Stimulated activated CD4-positive, alpha-beta T cell treated with anti-CD3 and anti-CD28 coated beads, Interleukin-15, amount 100 ng/mL, for 48 hours (primary cell): ENCODE measurements around the gene GFOD1.

Experiments used
- DNase-seq, 2 donors: peaks; one replicate each; pipeline ENCODE4 v3.0.0-alpha.2; 2020; ENCODE audit warnings: low read depth in 2 of 2

Gene GFOD1

DNA sequence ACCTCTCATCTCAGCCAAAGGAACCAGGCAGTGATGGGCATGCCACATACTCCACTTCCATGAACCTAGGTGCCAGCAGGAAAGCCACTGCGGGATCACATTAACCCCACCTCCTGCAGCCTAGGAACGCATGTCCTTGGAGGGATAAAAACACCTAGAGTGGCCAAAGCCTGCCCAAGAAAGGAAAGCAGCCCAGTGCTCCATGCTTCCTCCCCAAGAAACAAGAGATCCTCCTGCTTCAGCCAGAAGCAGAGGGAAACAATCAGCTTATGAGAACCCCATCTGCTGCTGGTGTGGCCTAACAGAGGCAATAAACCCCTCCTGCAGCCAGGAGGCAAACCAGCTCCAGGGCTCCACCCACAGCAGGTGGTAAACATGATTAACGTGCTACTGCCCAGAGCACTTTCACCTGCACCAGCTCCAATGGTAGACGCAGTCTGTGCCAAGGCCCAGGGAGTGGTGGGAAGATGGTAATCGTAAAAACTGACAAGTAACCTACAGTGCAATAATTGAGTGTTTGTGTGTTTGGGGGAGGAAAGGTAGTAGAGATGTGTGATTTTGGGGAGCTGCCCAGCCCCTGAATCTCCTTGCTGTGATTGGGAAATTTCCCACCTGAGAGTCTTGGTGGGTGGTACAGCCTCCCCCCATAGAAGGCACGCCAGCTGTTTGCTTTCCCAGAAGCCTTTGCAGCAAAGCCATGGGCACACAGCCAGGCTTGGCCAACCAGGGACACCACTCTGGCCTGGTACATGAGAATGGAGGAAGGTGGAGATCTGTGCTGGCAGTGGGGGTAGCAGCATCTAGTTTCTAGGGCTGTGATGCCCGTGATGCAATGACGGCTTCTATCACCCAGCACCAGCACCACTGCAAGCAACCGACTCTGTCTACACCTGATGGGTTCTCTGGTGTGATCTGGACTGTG, 108.5 kb downstream of the GFOD1 start:
- DNase-seq: no peak

DNA sequence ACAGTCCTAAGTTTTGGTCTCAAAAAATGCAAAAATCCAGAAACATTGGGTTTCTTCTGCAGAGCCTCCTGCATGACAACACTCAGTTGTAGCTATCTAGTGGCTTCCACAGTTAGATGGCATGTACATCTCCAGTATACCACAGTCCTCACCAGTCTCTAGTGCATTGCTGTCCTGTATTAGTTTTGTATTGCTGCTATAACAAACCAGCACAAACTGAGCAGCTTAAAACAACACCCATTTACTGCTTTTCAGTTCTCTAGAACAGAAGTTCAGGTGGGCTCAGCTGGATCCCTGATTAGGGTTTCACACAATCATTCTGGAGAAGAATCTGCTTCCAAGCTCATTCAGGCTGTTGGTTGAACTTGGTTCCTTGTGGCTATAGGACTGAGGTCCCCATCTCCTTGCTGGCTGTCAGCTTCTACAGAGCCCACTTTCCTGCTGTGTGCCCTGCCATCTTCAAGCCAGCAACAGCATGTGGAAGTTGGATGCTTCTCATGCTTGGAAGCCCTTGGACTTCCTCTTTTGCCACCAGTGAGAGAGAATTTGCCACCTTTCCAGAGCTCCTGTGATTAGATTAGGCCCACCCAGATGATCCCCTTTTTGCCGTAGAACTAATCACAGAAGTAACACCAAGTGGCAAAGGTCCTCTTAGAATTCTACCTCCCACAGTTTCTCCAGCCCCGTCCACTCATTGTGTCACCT, 110.2 kb downstream of the GFOD1 start:
- no peak for DNase-seq

DNA sequence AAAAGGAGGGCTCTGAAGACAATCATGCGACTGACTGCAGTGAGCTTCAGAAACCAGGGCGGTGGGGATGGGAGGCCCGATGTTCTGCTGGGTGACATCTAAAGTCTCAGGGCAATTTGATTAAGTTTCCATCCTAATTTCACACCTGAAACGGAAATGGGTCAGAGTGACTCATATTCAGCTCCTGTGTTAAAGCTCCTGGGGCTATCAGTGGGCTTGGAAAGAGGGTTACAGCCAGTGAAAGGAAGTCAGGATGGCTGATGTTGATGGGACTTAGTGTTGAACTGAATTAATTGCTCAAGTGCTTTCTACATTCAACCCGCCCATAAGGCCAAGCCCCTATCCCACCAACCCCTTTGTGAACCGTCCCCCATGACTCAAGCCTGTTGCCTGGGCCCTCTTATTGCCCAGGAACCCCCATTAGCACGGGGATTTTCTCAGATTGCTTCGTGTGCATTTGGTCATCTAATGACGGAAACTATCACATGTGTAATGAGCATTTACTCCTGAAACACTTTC, 112.0 kb downstream of the GFOD1 start:
- DNase-seq: peak; percentile 30 to 33

GRCh38 chr6:13373919-13374318, 113.5 kb downstream of the GFOD1 start:
- DNase-seq: no peak

DNA sequence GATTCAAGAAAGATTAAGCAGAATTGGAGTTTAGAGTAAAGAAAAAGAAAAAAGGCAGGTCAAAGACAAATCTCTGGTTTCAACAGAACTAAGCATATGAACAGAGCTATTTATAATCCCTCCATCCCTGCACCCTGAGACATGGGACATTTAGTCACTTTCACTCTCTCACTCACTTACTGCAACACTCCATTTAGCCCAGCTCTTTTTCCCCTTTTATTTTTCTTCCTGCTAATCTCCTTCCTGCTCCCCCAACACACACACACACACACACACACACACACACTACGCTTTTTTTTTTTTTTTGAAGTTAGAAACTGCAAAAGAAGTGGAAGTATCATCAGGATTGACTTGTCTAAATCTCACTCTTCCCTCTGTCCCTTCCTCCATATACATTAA, 113.9 kb downstream of the GFOD1 start:
- DNase-seq: no peak

DNA sequence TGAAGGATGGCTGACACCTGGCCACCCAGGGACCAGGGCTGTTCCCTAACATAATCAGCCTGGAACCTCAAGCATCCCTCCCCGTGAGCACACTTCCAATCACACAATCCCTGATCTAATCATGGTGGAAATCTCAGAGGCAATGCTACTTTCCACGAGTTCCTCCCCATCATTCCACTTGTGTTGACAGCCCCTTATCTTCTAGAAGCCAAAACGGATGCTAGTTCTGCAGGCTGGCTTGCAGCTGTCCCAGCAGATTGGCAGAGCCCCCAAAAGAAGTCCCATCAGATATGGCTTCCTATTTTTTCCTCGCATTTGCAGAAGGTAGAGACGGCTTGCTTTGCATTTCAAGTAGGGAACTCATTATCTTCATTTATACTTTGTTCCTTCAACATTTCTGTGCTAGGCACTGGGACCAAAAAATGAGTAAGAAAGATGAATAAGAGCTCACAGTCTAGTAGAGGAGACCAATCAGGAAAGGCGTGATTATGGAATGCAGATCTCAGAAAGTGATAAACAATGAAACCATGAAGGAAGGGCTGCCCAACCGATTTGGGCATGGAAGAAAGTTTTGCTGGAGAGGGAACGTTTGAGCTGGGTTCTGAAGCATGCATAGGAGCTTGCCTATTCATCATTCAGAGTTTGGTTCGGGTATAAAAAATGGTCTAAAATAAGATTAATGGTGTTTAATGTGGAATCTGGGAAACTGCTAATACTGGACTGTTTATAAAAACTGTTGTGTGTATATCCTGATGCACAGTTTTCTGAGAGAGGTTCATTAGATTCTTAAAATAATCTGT, 114.5 kb downstream of the GFOD1 start:
- no peak for DNase-seq

DNA sequence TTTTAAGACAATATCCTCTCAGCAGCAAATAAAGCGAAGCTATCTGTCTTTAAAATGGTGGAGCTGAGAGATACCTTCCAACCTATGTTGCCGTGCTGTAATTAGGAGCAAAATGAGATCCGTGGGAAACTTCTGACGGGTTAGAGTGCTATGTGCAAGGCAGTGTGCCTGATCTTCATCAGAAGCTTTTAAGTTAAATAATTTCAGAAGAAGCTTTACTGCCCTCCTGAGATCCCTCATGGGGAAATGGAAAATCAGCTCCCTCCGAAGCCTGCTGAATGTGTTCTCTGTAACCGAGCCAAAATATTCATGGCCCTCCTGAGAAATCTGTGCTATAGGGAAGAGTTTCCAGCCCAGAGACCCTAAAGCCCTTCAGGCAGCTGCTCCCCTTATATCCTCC, 115.3 kb downstream of the GFOD1 start:
- DNase-seq: no peak

GRCh38 chr6:13371421-13372072, 115.9 kb downstream of the GFOD1 start:
- DNase-seq: no peak

GRCh38 chr6:13370623-13371022, 116.8 kb downstream of the GFOD1 start:
- DNase-seq: no peak

- no peak for DNase-seq
Observed at GRCh38 chr6:13369591-13369990, 117.8 kb downstream of the GFOD1 start.

- no peak for DNase-seq
Observed at GRCh38 chr6:13368731-13369115, 118.7 kb downstream of the GFOD1 start.

DNA sequence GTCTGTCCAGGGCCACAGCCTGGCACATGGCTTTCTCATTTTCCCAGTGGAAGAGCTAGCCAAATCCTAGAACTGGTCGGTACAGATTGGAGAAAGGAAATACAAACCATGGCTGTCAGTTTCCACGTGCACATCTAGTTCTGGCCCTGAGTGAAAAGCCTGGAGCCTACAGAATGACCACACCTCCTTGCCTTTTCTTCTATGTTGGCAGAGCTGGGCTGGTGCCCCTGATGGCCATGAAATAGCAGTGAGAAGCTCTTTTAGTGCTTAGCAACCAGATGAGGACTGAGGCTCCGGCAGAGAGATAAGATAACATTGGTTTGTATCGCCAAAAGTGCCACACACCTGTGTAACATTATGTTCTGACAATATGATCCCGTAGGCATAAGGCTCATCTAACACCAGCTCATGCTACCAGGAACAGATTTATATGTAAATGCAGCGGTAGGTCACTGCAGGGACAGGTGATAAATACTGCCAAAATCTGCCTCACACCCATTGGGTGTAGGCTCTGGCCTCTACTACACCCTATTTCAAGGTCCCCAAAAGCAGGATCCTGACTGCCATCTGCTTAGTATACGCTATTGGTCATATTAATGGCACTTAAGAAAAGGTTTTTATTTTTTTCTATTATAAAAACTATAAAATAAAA, 119.2 kb downstream of the GFOD1 start:
- DNase-seq: no peak

DNA sequence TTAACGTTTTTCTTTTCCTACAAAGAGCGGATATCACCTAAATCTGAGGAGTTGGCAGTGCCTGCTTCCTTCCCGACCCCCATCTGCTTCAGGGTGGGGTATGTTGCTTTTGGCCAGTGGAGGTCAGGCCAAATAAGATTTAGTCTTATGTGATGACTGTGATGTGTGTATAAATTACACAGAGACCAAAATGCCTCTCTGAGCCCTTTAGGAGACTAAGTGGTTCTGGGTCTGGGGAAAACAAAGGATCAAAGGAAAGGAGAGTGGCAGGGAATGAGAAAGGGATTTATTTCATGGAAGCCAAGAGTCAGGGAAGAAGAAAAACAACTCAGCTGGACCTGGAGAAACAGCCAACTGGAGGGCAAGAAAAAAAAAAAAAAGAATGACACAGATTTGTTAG, 120.0 kb downstream of the GFOD1 start:
- DNase-seq: no peak

DNA sequence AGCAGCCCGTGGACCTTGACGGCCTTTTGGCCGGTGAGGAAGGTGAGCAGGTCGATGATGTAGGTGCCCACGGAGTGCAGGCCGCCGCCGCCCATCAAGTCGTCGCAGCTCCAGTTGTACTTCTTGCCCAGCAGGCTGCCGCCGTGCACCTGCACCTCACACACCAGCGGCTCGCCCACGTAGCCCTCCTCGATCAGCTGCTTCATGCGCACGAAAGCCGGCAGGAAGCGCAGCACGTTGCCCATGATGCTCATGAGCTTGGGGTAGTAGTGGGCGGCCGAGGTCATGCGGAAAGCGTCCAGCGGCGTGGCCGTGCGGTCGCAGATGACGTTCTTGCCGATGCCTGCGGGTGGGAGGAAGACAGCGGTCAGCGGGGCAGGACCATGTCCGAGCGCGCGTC, 122.1 kb downstream of the GFOD1 start:
- DNase-seq: no peak

GRCh38 chr6:13364842-13365241, 122.6 kb downstream of the GFOD1 start:
- DNase-seq: no peak

DNA sequence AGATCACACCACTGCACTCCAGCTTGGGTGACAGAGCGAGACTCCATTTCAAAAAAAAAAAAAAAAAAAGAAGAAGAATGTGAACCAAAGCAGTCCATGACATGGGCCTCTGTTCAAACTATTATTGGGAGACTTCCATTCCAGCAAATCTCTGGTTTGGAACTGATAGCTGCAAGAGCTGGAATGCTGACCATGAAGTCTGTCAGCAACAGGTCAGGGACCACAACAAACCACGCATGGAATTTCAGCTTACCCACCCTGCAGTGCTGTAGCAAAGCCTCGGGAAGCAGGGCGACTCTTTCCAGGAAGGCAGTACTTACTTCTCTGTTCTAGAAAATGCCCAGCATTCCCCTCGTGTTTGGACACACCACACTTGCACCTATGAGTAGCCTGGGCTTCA, 125.0 kb downstream of the GFOD1 start:
- no peak for DNase-seq

GRCh38 chr6:13360671-13361540, 126.5 kb downstream of the GFOD1 start:
- DNase-seq: no peak

DNA sequence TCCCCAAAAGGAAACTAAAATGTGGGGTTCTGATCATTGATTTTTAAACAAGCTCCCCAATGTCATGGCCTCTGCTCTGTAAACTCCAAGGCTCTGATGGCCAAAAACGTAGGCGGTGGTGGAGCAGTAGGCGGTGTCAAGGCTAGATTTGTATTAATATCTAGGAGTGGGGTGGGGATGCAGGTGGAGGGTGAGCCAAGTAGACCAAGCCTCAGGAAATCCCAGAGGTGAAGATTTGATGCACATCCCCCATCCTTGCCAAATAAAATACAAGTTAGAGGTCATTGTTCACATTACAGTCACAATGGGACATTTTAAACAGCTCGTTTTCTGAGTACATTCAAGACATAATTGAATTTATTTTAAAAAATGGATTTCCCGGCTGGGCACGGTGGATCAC, 128.1 kb downstream of the GFOD1 start:
- DNase-seq: no peak

DNA sequence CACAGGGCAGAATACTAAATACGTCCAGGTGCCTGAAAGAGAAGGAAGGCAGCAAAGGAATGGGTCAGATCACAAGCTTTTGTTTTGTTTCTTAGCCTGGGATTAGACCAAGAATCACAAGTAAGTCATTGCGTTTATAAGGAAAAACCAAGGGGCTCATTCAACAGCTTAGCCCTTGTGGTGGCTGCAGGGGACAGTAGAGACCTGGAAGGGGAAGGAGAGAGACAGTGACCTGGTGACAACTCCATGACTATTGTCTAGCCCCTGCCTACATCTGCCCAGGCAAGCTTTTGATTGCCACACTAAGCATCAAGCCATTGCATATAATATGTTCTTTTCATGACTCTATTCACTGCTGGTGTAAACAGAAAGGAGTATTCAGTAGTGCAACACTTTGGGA, 128.9 kb downstream of the GFOD1 start:
- no peak for DNase-seq

GRCh38 chr6:13357551-13358075, 129.8 kb downstream of the GFOD1 start:
- no peak for DNase-seq
